Measurements from ENCODE around the gene CHAC2. TPM values are rescaled to one million over a fixed set of nuclear protein-coding genes. Genes with fewer than 3 reads are reported as not detected.

The CHAC2 gene
- total and polyA plus RNA-seq, 9 of the 15 experiments (the other 6 are each of a cell fraction or from before 2014, with no cell fraction given) = 9.8 to 35.6 (median 18.2) TPM

- no peak for TF ChIP-seq ZNF280B (CRISPR knock-in tag; IDR thresholded peaks at IDR 0.05)
- peak in 2 of 3 experiments; percentile 58 to 68 for TF ChIP-seq YY1 (IDR thresholded peaks at IDR 0.05; ENCODE audit: borderline replicate concordance in 1 of 3, control insufficient read depth in 1 of 3, extremely low read depth in 1 of 3, insufficient read depth in 3 of 3, insufficient read length in 1 of 3, insufficient replicate concordance in 2 of 3, low read depth in 1 of 3, low read length in 2 of 3)
- 0 out of 2 replicates have a peak, but pooled peaks have one; percentile 18 for TF ChIP-seq ZNF384 (IDR thresholded peaks at IDR 0.05; ENCODE audit: low read depth, low read length)
- TF ChIP-seq ZNF512 (tag; IDR thresholded peaks at IDR 0.05) = no peak
- TF ChIP-seq ZNF695 (CRISPR knock-in tag; IDR thresholded peaks at IDR 0.05) = no peak
- TF ChIP-seq COPS2 (conservative IDR thresholded peaks at IDR 0.05) = no peak
- TF ChIP-seq, protein P1, sequence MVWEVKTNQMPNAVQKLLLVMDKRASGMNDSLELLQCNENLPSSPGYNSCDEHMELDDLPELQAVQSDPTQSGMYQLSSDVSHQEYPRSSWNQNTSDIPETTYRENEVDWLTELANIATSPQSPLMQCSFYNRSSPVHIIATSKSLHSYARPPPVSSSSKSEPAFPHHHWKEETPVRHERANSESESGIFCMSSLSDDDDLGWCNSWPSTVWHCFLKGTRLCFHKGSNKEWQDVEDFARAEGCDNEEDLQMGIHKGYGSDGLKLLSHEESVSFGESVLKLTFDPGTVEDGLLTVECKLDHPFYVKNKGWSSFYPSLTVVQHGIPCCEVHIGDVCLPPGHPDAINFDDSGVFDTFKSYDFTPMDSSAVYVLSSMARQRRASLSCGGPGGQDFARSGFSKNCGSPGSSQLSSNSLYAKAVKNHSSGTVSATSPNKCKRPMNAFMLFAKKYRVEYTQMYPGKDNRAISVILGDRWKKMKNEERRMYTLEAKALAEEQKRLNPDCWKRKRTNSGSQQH (CRISPR knock-in tag; IDR thresholded peaks at IDR 0.05) = 0 out of 2 replicates have a peak, but pooled peaks have one; percentile 6
- no peak for TF ChIP-seq HDGF (IDR thresholded peaks at IDR 0.05)
- no peak for TF ChIP-seq PCBP2 (IDR thresholded peaks at IDR 0.05; ENCODE audit: low read depth, low read length, poor library complexity, severe bottlenecking)
- TF ChIP-seq SMAD3 (CRISPR knock-in tag; conservative IDR thresholded peaks at IDR 0.05) = no peak
- no peak for TF ChIP-seq PHB (CRISPR knock-in tag; IDR thresholded peaks at IDR 0.05)
- peak; percentile 99 to 100 for TF ChIP-seq FOXK2 (conservative IDR thresholded peaks at IDR 0.05 in 1 of 2, IDR thresholded peaks at IDR 0.05 in 1 of 2; ENCODE audit: low read depth in 2 of 2)
- TF ChIP-seq, protein P2, sequence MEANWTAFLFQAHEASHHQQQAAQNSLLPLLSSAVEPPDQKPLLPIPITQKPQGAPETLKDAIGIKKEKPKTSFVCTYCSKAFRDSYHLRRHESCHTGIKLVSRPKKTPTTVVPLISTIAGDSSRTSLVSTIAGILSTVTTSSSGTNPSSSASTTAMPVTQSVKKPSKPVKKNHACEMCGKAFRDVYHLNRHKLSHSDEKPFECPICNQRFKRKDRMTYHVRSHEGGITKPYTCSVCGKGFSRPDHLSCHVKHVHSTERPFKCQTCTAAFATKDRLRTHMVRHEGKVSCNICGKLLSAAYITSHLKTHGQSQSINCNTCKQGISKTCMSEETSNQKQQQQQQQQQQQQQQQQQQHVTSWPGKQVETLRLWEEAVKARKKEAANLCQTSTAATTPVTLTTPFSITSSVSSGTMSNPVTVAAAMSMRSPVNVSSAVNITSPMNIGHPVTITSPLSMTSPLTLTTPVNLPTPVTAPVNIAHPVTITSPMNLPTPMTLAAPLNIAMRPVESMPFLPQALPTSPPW (CRISPR knock-in tag; IDR thresholded peaks at IDR 0.05) = peak; percentile 84
- TF ChIP-seq PRMT5 (CRISPR knock-in tag; IDR thresholded peaks at IDR 0.05) = no peak
- TF ChIP-seq CGGBP1 (CRISPR knock-in tag; IDR thresholded peaks at IDR 0.05) = no peak
- TF ChIP-seq BDP1 (IDR thresholded peaks at IDR 0.05; ENCODE audit: insufficient read depth, insufficient read length) = no peak
- TF ChIP-seq MCM2 (IDR thresholded peaks at IDR 0.05; ENCODE audit: low read depth) = no peak
- TF ChIP-seq FOXJ2 (tag; IDR thresholded peaks at IDR 0.05) = peak; percentile 90
- no peak; the same call in 1 of the 2 replicates for TF ChIP-seq GTF2E2 (tag; IDR thresholded peaks at IDR 0.05)
- no peak for TF ChIP-seq MCM3 (IDR thresholded peaks at IDR 0.05)
- TF ChIP-seq ZNF12 (CRISPR knock-in tag; IDR thresholded peaks at IDR 0.05) = no peak
- no peak for TF ChIP-seq MTA1 (IDR thresholded peaks at IDR 0.05; ENCODE audit: borderline replicate concordance)
Observed at GRCh38 chr2:53786705-53787613, 19.4 kb downstream of the CHAC2 start, which contains the start of the genes ASB3 and ERLEC1 (continued).

Measured in K562 (cell line).